ENCODE data around the gene LHFPL6. TPM values are rescaled to one million over a fixed set of nuclear protein-coding genes. Genes with fewer than 3 reads are reported as not detected.

Gene LHFPL6
- total and polyA plus RNA-seq, 9 of the 15 experiments (the other 6 are each of a cell fraction or from before 2014, with no cell fraction given): 0.18 TPM; not detected in 8

DNA sequence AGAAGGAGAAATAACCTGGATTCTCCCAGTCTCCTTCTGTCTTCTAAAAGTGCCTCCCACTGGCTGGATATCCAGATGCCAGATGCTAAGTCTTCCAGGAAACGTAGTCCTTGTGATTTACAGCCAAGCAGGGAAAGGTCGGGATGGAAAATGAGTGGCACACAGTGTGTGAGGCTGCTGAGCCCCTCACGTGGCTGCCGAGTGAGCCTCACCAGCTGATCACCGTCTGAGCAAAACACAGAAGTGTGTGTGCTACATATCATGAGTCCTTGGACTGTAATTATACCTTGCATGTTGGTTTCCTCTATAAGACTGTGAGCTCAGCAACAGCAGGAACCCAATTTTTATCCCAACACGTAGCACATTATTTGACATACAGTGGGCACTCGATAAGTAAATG, 15.1 kb downstream of the LHFPL6 start:
- in situ Hi-C loops (cut with MboI) (no loop called here), intact Hi-C loops (cut with micrococcal nuclease) (no loop called here)
- no peaks in the 10 kb centered on the region for H3K79me2 ChIP-seq (ENCODE audit: control insufficient read depth, insufficient read depth, low read length)
- H3K4me2 ChIP-seq (ENCODE audit: insufficient read depth, low read length): no peak overlapping the region
- FAIRE-seq (no peak), DNase-seq (ENCODE audit: extremely low read depth in 1 of 4, low spot score in 3 of 4) (no peak), ATAC-seq (no peak)
- WGBS (ENCODE audit: insufficient coverage, low coverage, missing lambda C conversion rate): 0% methylated on average over 7 of the region's 7 CpGs
- no peak for TF ChIP-seq ZNF75A (CRISPR knock-in tag; IDR thresholded peaks at IDR 0.05)
- TF ChIP-seq CREB1 (IDR thresholded peaks at IDR 0.05): no peak
- TF ChIP-seq CREB1 (CRISPR knock-in tag; IDR thresholded peaks at IDR 0.05): no peak
- TF ChIP-seq NEUROD1 (IDR thresholded peaks at IDR 0.05; ENCODE audit: borderline replicate concordance, low read depth, low read length, partially characterized antibody): no peak
- no peak for TF ChIP-seq BMI1 (IDR thresholded peaks at IDR 0.05; ENCODE audit: low read length)
- no peak for TF ChIP-seq ZNF696 (CRISPR knock-in tag; conservative IDR thresholded peaks at IDR 0.05)
- no peak for TF ChIP-seq GATAD2B (IDR thresholded peaks at IDR 0.05; ENCODE audit: borderline replicate concordance)
- TF ChIP-seq NFE2L1 (tag; IDR thresholded peaks at IDR 0.05; ENCODE audit: borderline replicate concordance, low read depth): no peak
- TF ChIP-seq HLTF (IDR thresholded peaks at IDR 0.05): no peak
- TF ChIP-seq ZBTB1 (CRISPR knock-in tag; IDR thresholded peaks at IDR 0.05; ENCODE audit: borderline replicate concordance, low read depth): no peak
- no peak for TF ChIP-seq BRD9 (IDR thresholded peaks at IDR 0.05; ENCODE audit: low read depth, partially characterized antibody)
- no peak overlapping the region for H3K9ac ChIP-seq (ENCODE audit: insufficient read depth in 1 of 2, low read depth in 2 of 2, low read length in 2 of 2)
- no peaks in the 10 kb centered on the region for H3K4me1 ChIP-seq (replicated peaks in 1 of 2; ENCODE audit: control insufficient read depth in 2 of 2, insufficient read depth in 2 of 2, low read length in 2 of 2)
- no peak overlapping the region for H3K27ac ChIP-seq (ENCODE audit: extremely low read depth, low read depth, low read length)
- no peaks in the 10 kb centered on the region for H3K27me3 ChIP-seq (ENCODE audit: control insufficient read depth in 2 of 2, insufficient read depth in 2 of 2, low read length in 2 of 2)
- H3K36me3 ChIP-seq (ENCODE audit: control insufficient read depth, insufficient read depth, low read length): no peaks in the 10 kb centered on the region
- POLR2A ChIA-PET: no interaction called here
- H3K9me1 ChIP-seq (ENCODE audit: control insufficient read depth, insufficient read depth, low read length): no peaks in the 10 kb centered on the region
- H2AFZ ChIP-seq (ENCODE audit: low read depth, low read length): no peak overlapping the region
- CTCF ChIA-PET (ENCODE audit: low intra/inter-chr PET ratio): no interaction called here
- H3K4me3 ChIP-seq: no peak overlapping the region
- BruUV-seq (replicated peaks): no TSS peak
- no peaks in the 10 kb centered on the region for H3K9me3 ChIP-seq (replicated peaks; ENCODE audit: control insufficient read depth, insufficient read depth, low read depth, low read length)
- no peaks in the 10 kb centered on the region for H4K20me1 ChIP-seq (replicated peaks; ENCODE audit: control insufficient read depth, insufficient read depth, low read length)
